ENCODE data around the gene C20orf141.

Gene C20orf141

DNA sequence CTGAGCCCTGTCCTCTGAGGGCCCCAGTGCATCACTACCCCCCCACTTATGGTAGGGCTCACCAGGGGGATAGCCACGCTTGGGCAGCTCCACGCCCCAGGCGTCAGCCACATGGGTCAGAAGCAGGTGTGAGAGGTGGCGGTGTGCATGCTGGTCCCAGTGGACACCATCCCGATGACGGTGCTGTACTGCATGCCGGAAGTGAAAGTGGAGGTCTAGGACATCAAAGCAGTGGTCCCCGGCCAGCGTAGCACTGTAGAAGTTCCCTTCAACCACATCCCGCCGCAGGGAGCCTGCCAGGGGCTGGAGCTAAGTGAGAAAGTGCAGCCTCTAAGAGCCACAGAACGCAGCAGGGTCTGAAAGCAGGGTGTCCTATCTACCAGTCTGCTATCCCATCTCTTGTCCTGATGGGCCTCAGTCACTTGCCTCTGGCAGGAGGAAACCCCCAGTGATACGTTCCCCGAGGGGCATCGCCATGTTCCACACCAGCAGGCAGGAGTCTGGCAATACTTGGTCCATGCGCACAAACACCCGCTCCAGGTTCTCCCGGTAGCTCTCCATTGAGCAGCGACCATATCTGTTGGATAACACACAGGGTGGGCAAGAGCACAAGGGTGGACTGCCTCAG lies 23.5 kb downstream of the C20orf141 start:
- DNase-seq = no peak
- Mint-ChIP-seq H3K27ac (no peak overlapping the region), H3K27me3 (ENCODE audit: low read depth, poor library complexity) (peaks cover 6% of the 10 kb centered on the region), H3K36me3 (ENCODE audit: low read depth) (peaks cover 45% of the 10 kb centered on the region), H3K9me3 (no peaks in the 10 kb centered on the region), H3K4me3 (no peak overlapping the region), H3K4me1 (peaks cover 14% of the 10 kb centered on the region)
- TF ChIP-seq, protein P1, sequence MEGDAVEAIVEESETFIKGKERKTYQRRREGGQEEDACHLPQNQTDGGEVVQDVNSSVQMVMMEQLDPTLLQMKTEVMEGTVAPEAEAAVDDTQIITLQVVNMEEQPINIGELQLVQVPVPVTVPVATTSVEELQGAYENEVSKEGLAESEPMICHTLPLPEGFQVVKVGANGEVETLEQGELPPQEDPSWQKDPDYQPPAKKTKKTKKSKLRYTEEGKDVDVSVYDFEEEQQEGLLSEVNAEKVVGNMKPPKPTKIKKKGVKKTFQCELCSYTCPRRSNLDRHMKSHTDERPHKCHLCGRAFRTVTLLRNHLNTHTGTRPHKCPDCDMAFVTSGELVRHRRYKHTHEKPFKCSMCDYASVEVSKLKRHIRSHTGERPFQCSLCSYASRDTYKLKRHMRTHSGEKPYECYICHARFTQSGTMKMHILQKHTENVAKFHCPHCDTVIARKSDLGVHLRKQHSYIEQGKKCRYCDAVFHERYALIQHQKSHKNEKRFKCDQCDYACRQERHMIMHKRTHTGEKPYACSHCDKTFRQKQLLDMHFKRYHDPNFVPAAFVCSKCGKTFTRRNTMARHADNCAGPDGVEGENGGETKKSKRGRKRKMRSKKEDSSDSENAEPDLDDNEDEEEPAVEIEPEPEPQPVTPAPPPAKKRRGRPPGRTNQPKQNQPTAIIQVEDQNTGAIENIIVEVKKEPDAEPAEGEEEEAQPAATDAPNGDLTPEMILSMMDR (IDR thresholded peaks at IDR 0.05) = no peak

DNA sequence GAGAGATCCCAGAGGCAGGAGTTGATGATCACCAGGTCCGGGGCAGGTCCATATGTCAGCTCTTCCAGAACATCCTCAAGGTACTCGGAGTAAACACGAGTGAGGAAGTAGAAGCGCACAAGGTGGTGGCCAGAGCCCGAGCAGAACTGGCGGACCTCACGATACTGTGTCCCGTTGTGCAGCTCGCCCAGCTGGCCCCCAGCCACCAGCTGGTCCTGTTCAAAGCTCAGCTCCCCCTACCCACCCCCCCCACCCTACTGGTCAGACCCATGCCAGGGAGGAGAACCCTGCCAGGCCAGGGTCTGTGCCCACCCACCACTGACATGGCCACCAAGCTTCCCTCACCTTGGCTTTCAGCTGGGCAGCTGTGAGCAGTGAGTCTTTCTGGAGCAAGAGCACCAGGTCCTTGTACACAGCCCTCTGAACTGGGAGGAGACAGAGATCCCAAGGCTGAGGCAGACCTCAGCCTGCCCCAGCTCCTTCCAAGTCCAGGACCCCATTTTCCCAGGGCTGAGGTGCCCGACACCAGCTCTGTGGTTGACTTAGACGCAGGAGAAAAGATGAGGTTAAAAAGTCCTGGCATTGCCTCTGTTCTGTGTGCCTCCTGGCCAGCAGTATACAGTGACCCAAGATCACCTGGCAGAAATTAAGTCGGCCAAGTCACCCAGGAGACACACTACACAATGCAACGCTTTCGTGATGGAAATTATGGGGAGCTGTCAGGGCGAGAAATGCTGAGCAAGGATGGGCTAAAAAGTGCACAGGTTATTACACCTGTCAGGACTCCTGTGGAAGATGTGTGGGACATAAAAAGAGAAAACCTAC lies 24.3 kb downstream of the C20orf141 start:
- TF ChIP-seq, protein P1 (IDR thresholded peaks at IDR 0.05) = no peak
- Mint-ChIP-seq H3K27ac (peak overlapping the region; percentile 6), H3K9me3 (no peaks in the 10 kb centered on the region), H3K36me3 (ENCODE audit: low read depth) (peaks cover 44% of the 10 kb centered on the region), H3K4me1 (peaks cover 14% of the 10 kb centered on the region), H3K27me3 (ENCODE audit: low read depth, poor library complexity) (peaks cover 6% of the 10 kb centered on the region), H3K4me3 (peak overlapping the region; percentile 83)
- DNase-seq = no peak

DNA sequence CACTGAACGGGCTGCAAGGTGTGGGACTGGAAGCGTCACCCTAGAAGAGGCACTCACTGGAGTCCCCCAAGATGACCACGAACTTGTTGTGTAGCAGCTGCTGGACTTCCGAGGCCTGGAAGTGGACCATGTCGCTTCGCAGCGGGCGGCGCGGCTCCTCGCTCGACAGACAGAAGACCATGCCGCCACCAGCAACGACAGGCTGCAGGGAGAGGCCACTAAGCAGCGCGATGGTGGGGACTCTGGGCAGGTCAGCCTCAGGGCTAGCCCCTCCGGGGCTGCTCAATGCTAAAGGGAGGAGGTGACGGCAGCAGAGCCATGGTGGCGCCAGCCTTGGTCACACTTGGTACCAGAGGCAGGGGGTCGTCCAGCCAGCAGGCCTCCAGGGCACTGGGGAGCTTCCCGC lies 24.9 kb downstream of the C20orf141 start:
- TF ChIP-seq, protein P1 (IDR thresholded peaks at IDR 0.05) = no peak
- H3K27me3 Mint-ChIP-seq (ENCODE audit: low read depth, poor library complexity) = peaks cover 6% of the 10 kb centered on the region
- H3K27ac Mint-ChIP-seq = no peak overlapping the region
- peaks cover 37% of the 10 kb centered on the region for H3K36me3 Mint-ChIP-seq (ENCODE audit: low read depth)
- H3K4me1 Mint-ChIP-seq = peaks cover 14% of the 10 kb centered on the region
- H3K9me3 Mint-ChIP-seq = no peaks in the 10 kb centered on the region
- no peak for DNase-seq
- H3K4me3 Mint-ChIP-seq = peak overlapping the region; percentile 83

DNA sequence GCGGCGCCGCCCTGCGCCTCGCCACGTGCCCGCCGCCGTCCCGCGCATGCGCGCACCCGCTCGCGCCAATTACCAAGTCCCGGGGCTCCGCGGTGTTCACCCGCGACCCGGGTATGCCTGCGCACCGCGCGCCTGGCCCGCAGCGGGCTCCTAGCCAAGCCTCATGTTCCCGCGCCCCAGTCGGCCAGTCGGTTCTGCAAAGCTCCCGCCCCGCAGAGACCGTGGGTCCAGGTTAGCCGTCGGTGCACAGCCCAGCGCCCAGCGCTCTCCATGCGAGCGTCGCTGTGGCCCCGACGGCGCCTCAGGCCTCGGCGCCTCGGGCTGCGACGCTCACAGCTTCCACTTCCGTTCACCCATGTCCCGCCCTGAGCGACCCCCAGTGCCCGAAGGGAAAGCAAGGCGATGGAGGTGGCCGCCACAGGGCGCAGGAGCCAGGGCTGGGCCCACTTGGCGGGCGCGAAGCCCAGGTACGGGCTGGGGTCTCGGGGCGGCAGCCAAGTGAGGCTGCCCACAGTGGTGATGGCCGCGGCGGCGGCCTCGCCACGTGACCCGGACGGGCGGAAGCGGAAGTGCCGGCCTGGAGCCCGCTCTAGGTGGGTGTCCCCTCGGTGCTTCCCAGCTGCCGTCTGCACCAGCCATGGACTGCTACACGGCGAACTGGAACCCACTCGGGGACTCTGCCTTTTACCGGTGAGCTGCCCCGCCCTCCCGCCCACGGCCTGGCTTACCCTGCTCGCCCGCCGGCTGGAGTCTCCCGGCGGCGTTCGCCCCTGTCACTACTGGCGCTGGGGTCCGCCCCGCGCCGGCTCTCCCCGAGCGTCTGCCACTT lies 25.6 kb downstream of the C20orf141 start, which contains the start of the genes PCED1A and VPS16:
Gene PCED1A, minus strand, starts transcription at position 518 of the 829 bp plus-strand sequence. CDS start 743 bp downstream, outside the sequence.
Gene VPS16, plus strand, starts transcription at position 608 of the 829 bp plus-strand sequence. Its CDS starts 30 bp downstream, at position 638.
- H3K27ac Mint-ChIP-seq = no peak within 1 kb of the TSS
- H3K4me1 Mint-ChIP-seq = peaks cover 14% of the 10 kb centered on the region
- H3K27me3 Mint-ChIP-seq (ENCODE audit: low read depth, poor library complexity) = peaks cover 6% of the 10 kb centered on the region
- H3K36me3 Mint-ChIP-seq (ENCODE audit: low read depth) = peaks cover 31% of the 10 kb centered on the region
- peak within 1 kb of the TSS; percentile 91 for H3K4me3 Mint-ChIP-seq
- no peaks in the 10 kb centered on the region for H3K9me3 Mint-ChIP-seq
- TF ChIP-seq, protein P1 (IDR thresholded peaks at IDR 0.05) = no peak
- peak; percentile 84 for DNase-seq

DNA sequence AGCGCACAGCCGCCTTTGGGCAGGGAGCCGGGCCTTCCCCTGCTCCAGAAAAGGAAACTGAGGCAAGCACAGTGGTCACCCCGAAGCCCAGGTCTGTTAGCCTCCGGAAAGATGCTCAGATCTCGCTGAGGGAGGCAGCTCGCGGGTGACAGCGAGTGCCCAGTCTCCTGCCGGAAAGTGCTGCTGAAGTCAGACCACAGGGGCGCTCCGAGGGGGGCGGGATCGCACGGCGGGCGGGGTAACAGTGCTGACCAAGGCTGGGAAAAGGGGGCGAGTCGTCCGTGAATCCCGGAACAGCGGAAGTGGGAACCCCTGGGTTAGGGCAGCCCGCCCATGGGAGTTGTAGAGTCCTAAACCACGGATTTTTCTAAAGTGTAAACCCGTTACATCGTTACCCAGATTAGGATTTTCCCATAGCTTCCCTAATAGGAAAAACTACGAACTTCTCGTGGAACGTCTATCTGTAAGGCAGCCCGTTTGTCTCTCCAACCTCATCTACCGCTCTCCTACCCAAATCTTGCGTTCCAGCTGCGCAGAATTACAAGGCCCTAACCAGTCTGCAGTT lies 26.3 kb downstream of the C20orf141 start:
- H3K4me1 Mint-ChIP-seq = peaks cover 14% of the 10 kb centered on the region
- TF ChIP-seq, protein P1 (IDR thresholded peaks at IDR 0.05) = no peak
- DNase-seq = peak; percentile 69
- H3K36me3 Mint-ChIP-seq (ENCODE audit: low read depth) = peaks cover 26% of the 10 kb centered on the region
- H3K27ac Mint-ChIP-seq = no peak overlapping the region
- peaks cover 6% of the 10 kb centered on the region for H3K27me3 Mint-ChIP-seq (ENCODE audit: low read depth, poor library complexity)
- H3K4me3 Mint-ChIP-seq = peak overlapping the region; percentile 91
- H3K9me3 Mint-ChIP-seq = no peaks in the 10 kb centered on the region
